Smooth muscle cell of the coronary artery (primary cell): ENCODE results near the gene HEATR1. TPM values are rescaled to one million over a fixed set of nuclear protein-coding genes. Genes with fewer than 3 reads are reported as not detected.

Experiments
- total RNA-seq: library from RNA; depleted of rRNA; stranded (reverse); fragments of >200 nt; gene quantifications from 2 replicates; pipeline ENCODE4 v1.2.3, GENCODE V29; 2014; ENCODE audit warnings: low replicate concordance

HEATR1 gene
- total RNA-seq, result 16.7 and 18.0 TPM in 2 replicates

GRCh38 chr1:236603991-236604904, at the start of gene HEATR1:
HEATR1 (minus strand) TSS chr1:236604516; CDS start chr1:236604095, 421 bp downstream.

DNA sequence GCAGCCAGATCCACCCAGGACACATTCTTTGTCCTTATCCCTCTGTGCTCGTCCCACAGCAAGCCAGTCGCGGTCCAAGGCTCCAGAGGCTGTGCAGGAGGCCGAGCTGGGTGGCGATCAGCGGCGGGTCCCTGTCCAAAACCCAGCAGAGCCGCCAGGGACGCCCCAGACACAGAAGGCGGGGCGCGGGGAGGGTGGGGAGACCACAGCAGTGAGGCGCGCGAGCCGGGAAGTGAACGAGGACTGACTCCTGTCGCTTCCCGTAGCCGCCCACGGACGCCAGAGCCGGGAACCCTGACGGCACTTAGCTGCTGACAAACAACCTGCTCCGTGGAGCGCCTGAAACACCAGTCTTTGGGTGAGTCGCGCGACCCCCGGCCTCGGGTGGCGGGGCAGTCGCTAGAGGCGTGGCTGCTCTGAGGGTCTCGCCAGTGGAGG, 80.6 kb downstream of the HEATR1 start, which contains the start of gene LGALS8:
Gene LGALS8, plus strand, starts transcription at position 279 of the 438 bp plus-strand sequence. CDS start 2,089 bp downstream, outside the sequence.

Other genes starting within 250 kb of the HEATR1 start
- gene EDARADD, start 210.2 kb downstream of the HEATR1 start, total RNA-seq, result not detected in 2 replicates
- gene LGALS8, start 80.5 kb downstream of the HEATR1 start, total RNA-seq, result 33.1 and 50.1 TPM in 2 replicates
- 0.12 and 0.15 TPM in 2 replicates for gene ACTN2, start 82.0 kb upstream of the HEATR1 start, total RNA-seq
- 19.8 and 33.1 TPM in 2 replicates for gene MTR, start 190.8 kb upstream of the HEATR1 start, total RNA-seq